PC-9 (cell line): ENCODE measurements around the gene RRP15.

ENCODE experiments used
- EZH2 ChIP-seq: fragments of 200-600 bp; sonication (generic); IDR thresholded peaks from 2 replicates; pipeline ENCODE4 v1.8.0; 2017; ENCODE audit warnings: antibody characterized with exemption, low read depth
- TF ChIP-seq, protein P1 (sequence below): fragments of 200-600 bp; sonication (generic); conservative IDR thresholded peaks from 2 replicates; pipeline ENCODE4 v1.6.1; 2017; ENCODE audit warnings: mixed run types, antibody characterized with exemption, mild to moderate bottlenecking, moderate library complexity

DNA sequence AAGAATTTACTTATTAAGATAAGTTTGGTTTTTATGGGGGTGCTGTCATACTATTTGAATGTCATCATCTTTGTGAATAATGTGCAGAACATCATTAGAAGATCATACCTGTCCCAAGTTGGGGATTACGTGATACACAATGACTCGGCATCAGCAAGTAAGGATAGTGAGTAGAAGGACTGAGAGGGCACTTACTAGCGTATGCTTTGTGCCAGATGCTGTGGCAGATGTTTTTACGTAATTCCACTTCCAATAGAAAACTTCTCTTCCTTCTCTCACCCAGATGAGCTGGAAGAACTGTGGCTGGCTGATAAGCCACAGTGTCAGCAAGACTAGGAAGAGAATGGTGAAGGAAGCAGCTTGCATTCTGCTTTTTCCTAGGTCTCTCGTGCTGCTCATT lies 32.0 kb downstream of the RRP15 start:
- TF ChIP-seq EZH2 = no peak
- TF ChIP-seq, protein P1, sequence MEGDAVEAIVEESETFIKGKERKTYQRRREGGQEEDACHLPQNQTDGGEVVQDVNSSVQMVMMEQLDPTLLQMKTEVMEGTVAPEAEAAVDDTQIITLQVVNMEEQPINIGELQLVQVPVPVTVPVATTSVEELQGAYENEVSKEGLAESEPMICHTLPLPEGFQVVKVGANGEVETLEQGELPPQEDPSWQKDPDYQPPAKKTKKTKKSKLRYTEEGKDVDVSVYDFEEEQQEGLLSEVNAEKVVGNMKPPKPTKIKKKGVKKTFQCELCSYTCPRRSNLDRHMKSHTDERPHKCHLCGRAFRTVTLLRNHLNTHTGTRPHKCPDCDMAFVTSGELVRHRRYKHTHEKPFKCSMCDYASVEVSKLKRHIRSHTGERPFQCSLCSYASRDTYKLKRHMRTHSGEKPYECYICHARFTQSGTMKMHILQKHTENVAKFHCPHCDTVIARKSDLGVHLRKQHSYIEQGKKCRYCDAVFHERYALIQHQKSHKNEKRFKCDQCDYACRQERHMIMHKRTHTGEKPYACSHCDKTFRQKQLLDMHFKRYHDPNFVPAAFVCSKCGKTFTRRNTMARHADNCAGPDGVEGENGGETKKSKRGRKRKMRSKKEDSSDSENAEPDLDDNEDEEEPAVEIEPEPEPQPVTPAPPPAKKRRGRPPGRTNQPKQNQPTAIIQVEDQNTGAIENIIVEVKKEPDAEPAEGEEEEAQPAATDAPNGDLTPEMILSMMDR = no peak
